Inferior parietal cortex (tissue), 1 donor: ENCODE data around the gene NME7.

ENCODE experiments used
- DNase-seq: peaks from one replicate; pipeline ENCODE4 v3.0.0-alpha.2; 2016; ENCODE audit errors: extremely low spot score

Gene NME7

DNA sequence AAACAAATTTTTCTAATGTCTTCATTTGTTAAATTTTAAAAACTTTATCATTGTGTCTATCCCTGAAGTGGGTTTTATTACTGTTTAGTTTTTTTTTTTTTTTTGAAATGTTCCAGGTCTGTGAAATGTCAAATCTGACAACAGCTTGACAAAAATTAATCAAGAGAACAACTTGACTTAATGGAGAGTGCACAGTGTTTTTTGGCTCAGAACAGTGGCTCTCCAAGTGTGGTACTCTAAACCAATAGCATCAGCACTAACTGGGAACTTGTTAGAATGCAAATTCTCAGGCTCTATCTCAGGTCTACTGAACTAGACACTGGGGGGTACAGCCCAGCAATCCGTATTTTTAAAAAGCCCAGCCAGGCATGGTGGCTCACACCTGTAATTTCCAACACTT is 211.9 kb downstream of the NME7 start:
- DNase-seq: no peak

DNA sequence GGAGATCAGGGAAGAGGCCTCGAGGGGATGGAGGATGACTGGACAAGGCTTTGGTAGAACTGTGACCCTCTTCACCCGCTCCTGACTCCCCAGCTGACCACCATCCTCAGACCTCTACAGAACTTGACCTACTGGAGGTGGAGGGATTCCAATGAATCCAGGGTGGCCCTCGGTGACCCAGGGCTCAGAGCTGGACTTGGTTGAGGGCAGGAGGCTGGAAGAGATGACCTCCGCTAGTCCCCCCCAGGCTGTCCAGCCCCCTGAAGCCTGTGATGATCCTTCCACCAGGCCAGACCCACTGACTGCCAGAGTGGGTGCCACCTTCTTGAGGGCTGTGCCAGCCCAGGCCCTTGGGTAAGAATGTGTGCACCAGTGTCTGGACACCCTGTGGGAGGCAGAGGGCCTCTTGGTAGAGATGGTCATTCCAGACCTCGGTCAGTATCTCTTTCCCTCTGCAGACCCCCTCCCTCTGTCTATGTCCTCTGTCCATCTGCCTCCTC is 216.2 kb downstream of the NME7 start:
- DNase-seq: no peak

DNA sequence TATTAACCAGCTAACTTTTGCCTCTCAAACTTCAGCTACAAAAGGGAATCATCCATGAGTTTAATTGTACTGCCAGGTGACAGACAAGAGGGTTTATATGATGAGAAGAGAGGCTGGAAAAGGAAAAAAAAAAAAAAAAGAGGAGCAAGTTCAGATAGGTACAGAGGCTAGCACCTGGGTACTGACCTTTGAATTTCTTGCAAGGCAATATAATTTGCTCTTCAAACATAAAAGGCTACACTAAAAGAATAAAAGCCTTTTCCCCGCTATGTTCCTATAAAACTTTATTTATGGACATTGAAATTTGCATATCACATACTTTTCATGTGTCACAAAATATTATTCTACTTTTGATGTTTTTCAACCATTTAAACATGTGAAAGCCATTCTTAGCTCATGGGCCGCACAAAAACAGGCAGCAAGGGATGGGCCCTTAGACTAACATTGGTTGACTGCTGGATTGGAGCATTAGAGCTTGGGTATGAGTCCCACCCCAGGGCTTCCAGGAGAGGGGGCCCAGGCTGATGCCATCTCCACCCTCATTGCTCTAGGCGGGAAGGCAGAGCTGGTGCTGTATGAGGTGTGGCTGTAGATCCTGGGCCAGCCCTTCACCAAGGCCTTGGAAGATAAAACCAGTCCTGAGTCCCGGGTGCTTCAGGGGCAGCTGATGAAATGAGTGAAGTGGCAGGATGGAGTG is 216.8 kb downstream of the NME7 start:
- DNase-seq: no peak

DNA sequence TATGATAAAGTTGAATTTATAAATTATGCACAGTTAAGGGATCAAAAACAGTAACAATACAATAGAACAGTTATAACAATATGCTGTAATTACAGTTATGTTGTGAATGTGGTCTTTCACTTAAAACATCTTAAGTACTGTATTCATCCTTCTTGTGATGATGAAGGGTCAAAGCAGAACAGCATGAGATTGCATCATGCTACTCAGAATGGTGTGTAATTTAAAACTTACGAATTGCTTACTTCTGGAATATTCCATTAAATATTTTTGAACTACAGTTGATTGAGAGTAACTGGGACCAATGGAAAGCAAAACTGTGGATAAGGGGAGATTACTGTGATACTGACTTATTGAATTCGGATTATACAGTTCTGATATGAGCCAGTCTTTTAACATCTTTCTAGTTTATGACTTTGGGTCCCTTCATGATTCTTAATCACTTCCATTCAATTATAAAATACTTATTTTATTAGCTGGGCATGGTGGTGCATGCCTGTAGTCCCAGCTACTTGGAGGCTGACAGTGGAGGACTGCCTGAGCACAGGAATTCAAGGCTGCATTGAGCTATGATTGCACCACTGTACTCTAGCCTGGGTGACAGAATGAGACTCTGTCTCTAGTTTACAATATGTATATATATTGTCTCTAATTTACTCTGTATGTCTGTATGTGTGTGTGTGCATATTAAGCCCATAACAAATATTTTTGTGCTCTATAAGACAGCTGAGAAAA is 217.9 kb downstream of the NME7 start:
- DNase-seq: no peak

DNA sequence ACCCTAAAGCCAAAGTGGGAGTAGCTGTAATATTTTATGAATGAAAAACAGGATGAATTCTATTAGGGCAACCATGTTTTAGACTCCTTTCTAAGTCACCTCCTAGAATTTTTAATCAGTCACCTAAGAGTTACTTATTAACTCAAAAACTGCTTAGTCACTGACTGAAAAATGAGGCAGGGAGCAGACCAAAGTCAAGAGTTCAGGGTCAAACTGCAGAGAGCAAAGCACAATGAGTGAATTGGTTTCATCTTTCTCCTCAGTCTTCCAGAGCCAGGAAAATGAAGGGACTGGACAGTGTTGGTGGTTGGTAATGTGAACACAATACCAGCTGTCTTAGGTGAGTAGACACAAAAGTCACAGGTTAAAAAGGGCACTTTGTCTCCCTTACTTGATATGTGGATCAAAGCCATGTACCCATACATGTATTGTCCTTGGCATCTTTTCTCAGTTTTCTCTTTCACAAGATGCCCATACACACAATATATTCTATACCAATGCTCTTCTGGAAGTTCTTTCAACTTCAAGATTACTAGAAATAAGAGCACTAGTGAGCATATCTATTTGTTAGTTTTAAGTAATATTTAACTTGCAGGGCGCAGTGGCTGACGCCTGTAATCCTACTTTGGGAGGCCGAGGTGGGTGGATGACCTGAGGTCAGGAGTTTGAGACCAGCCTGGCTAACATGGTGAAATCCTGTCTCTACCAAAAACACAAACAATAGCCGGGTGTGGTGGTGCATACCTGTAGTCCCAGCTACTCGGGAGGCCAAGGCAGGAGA is 218.9 kb downstream of the NME7 start:
- DNase-seq: no peak

DNA sequence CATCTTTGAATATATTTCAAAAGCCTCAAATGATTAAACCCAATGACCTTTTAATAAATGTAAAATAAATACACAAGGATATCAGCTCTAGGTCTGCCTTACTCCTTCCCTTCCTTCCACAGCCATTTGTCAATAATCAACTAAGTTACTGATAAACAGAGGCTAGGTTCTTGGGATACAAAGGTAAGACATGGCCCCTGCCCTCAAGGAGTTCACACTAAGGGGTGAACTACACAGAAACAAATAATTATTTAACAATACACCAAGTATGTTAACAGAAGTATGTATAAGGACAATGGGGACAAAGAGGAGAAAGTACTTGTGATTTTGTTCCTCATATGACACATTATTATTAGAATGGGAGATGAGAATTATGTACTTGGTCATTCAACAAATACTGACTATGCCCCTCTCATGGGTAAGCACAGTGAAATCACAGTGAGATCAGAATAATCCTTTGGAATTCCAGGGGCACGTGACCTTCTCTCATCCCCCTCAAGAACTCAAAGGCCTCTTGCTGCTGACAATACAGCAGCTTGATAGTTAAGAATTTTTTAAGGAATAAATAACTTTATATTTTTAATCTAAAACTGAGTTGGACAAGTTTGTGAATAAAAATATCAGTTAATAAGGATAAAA is 220.9 kb downstream of the NME7 start:
- DNase-seq: no peak

DNA sequence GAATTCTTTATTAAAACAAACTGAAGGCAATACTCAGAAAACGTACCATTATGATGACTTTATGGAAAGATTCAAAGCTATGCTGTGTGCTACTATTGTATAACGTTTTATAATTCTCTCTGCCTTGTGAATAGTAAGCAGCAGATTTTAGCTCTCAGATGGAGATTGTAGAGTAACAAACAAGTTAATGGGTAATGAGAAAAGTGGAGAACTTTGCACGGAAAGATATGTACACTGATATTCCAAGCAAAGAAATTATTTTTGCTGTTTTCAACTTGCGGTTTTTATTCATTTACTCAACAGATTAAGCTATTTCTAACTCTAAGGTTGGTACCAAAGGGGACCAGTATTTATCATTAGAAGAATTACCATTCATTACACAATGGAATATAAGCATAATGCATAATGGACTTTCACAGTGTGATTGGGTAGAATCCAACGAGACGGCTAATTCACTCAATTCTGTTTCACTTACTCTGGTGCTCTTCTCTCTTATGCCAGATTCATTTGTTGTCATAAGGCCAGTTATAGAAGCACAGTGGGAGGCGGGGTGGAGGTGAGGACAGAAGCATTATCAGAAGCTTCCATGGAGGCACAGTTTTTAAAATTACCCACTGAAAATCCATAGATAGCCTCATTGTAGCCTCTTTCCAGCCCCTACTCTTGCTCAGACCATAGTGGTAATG is 222.5 kb downstream of the NME7 start:
- no peak for DNase-seq

DNA sequence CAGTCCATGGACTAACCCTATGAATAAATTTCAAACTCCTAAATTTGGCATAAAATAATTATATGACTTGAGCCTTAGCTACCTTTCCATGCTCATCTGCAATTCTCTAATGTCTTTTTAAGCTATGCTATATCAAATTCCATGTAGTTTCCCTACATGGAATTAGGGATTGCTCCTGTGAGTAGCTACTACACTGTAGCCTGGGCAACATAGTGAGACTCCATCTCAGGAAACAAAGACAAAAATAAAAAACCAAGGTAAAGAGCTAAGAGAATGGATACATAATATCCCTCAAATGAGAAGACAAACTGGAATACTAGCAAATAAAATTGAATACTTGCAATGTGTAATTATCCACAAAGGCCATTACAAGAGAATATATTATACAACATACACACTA is 223.6 kb downstream of the NME7 start:
- DNase-seq: no peak

DNA sequence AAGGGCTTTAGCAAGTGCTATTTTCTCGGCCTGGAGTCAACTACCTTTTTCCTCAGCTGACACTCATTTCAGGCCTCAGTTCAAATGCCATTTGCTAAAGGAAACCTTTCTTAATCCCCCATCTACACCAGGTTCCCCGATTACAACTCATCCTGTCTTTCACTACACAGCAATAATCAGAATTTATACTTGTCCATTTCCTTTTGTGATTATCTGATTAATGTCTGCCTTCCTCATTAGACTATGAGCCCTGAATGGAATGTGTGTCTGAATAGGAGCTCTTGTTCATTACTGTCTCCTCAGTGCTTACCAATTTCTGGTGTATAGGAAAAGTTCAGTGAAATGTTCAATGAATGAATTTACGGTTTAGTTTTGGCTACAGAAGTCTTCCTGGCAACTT is 224.3 kb downstream of the NME7 start:
- DNase-seq: no peak

DNA sequence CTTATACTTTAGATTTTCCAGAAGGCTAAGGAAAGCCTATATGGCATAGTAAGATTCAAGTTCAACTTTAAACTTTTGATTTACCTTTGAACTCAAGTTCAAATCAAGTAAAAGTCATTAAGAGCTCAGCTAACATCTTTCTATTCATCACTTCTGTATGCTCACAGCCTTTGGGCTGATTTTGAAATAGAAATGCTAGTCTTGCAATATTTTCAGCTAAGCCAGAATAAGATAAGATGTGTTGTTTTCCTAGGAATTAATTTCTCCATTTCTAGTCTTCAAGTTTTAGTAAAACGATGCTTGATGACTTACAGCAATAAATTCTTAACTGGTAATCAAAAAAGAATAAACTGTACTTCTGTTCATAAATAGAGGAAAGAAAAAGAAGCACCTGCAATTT is 225.5 kb downstream of the NME7 start:
- DNase-seq: no peak

DNA sequence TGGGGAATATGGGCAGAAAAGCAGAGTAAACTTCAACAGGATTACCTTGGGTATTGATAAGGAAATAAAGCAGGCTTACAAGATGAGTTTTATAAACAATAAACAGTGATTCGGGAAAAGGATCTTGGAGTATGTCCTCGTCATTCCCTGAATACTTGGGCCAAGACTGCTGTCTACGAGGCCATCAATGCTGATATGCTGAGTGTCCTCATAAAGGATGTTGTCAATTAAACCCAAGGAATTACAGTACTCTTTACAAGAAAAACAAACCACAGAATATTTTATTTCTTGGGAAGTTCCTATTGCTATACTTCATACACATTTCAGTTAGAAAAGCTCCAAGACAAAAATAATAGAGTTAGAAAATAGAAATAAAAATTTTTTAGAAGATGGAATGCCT is 226.2 kb downstream of the NME7 start:
- no peak for DNase-seq

DNA sequence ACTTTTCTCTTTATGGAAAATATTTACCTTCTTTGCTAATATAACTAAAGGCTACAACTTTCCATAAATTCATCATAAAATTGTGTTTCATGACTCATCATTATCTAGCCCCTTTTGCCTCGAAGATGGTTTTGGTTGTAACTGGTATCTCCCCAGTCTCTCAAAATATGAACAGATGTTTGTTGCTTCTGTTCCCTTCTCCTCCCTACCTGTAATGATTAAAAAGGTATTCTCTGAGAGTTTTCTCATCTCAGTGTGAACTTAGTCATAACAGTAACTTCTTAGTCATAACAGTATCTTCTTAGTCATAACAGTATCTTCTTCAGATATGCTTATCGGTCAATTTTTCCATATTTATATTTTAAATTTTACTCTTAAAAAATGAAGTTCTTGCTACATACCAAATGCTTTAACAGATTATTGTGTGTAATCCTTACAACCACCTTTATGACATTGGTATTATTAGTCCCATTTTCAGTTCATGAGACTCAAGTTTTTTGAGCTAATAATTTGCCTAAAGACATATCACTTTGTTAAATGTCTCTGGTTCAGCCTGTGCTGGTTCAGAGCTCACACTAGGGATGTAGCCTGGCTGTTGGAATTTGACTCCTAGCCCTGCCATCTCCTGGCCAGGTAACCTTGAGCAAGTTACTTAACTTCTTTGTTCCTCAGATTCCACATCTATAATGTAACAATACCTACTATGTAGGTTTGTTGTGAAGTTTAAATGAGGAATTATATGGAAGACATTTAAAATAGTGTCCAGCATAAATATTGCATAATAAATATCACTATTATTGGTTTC is 228.5 kb downstream of the NME7 start:
- DNase-seq: no peak

DNA sequence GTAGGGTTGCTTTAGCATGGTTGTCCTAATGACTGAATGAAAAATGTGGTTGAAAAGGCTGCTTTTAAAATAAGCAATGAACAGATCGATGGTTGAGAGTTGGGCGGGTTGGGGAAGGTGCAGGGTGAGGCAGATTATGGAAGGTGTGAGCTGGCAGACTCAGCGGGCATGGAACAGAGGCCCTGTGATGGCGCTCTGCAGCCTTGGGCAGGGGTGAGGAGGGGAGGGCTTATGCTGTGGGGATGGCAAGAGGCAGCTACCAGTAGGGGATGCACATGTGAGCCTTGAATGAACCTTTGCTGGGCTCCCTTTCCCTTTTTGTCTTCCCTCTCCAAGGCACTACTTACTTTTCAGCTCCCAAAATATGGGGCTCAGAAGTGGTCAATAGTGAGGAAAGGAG is 230.2 kb downstream of the NME7 start:
- no peak for DNase-seq

DNA sequence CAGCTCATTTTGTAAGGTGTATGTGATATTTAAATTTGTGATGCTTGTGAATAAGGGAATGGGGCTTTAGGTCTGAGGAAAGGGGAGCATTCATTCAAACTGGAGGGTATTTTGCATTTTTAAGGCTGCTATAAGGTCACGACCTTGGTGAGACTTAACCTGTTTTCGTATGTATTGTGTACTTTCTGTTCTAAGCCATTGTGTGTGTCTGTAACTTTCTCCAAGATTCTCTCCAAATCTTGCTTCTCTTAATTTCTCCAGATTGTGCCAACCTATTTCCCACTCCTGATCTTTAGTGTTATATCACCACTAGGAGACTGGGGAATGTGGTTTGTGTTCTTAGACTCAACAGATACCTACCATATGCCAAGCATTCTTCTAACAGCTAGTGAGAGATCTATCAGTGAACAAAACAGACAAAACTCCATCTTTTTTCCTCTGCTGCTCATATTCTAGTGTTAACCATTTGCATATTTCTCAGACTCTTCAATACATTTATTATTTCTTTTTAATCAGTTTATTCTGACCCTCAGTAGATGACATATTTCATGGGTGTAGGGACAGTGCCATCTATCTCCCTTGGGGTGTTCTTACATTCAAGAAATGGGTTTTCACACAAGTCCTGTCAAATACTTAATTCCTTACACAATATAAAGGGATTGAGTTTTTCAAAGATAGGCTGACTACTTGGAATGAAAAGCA is 233.6 kb downstream of the NME7 start:
- DNase-seq: no peak

DNA sequence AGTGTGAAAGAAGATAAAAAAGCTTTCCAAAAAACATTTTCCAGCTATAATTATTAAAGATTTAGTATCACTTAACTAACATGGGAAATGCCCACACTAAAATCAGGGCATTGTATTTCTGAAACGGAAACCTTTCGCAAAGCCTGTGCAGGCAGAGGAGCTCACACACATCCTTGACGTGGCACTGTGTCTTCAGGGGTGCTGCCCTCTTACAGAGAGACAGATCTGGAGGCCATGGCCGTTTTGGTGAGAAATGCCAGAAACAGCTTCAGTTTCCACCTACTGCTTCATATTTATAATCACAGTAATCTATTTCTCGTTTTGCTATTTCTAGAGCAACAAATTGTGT is 234.4 kb downstream of the NME7 start:
- DNase-seq: no peak

DNA sequence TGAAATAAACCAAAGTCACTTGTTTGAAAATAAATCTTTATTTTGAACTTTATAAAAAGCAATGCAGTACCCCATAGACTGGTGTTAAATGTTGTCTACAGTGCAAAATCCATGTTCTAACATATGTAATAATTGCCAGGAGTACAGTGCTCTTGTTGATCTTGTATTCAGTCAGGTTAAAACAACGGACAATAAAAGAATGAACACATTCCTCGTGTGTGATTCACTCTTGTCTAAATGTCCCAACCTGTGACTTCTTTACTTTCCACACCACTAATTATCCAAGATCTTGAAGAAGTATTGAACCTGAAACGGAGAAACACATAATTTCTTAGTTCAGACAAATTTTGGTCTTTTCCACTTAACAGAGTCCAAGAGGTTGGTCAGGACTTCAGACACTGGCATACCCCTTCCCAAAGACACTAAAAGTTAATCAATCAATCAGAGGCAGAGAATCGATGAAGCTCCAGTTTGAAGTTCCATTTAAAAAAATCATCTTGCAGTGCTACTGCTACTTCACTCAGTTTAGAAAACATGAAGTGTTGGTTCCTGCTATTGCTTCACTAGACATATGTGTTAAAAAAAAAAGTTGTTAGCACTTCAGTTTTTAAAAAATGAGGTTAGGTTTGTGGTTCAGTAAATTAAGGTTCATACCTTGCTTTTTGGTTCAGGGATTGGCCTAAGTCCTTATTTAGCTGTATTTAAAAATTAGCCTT is 234.9 kb downstream of the NME7 start:
- no peak for DNase-seq

DNA sequence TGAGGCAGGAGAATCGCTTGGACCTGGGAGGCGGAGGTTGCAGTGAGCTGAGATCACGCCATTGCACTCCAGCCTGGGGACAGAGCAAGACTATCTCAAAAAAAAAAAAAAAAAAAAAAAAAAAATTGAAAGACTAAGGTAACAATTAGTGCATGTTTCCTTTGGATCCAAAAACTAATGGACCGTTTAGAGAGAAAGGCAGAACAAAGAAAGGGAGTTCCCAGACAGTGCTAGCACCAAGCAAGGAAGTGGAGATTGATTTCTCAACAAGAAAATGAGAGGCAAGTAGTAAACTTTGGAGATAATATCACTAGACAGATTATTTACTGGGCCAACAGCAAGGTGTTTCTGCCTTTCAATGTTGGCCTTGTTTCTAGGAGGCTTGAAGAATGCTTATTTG is 236.9 kb downstream of the NME7 start:
- no peak for DNase-seq

DNA sequence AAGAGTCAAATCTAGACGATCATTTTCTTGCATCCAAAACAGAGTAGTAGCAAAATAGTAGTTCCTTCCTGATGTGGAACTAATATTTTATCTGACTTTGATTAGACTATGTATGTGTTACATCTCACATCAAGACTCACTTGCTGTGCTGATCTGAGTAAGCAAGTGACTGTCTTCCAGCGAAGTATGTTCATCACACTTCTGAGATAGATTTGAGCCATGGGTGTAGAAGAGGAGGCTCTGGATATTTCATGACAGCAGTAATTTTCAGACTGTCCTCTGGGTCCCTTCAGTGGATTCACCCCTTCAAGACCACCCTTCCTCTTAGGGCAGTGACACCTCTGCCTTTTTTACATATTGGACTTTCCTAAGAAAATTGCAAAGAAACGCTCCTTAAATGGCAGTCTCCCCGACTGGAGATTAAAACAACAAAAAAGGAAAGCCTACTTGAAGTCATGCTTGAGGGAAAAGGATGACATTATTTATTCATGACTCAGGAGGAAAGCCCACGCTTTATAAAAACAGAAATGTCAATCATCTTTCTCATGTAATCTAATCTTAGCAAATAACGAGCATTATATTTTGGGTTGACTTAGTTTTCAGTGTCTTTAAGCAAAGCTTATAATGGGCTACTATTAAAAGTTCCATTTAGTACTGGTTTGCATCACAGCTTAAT is 238.3 kb downstream of the NME7 start:
- no peak for DNase-seq

DNA sequence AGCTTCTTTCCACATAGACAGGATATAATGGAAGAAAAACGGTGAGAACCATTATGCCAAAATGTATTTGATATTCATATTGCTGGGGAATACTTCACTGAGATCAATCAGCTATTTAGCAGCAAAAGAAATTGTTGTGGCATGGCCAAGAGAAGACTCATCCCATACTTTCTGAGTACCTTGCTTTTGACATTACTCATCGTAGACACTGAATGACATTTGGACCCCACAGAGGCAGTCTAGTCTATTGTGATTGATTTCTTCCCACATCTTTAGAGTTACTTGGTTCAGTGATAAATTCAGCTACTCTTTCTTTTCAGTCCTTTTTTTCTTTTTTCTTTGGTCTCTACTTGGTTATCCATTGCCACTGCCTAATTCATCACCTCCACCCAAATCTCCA is 239.0 kb downstream of the NME7 start:
- DNase-seq: no peak
